HCT116 (cell line): ENCODE results near the gene ATF7. TPM values are rescaled to one million over a fixed set of nuclear protein-coding genes. Genes with fewer than 3 reads are reported as not detected.
A peak's percentile ranks its signal among the peaks of the same experiment; 100 is the strongest.

Source experiments
- ATAC-seq: fragments of 200-7000 bp; cut with Tn5 transposase; 2 replicates; pipeline ENCODE4 v1.9.1; 2020; ENCODE audit warnings: mild to moderate bottlenecking, moderate library complexity
- BruUV-seq: library from RNA; stranded (reverse); fragments of 400-500 nt; replicated peaks from 2 replicates; lab custom pipeline; 2021; lab: Mats Ljungman, UMichigan
- CTCF ChIA-PET: fragments of 300-600 bp; sonication (Branson Sonifier 250); formaldehyde crosslinking; loops from one replicate; lab custom pipeline; 2021; ENCODE audit warnings: antibody characterized with exemption; lab: Charles Lee
- POLR2A ChIA-PET: fragments of 300-600, 350-600 bp; sonication (Branson Sonifier 250); formaldehyde crosslinking; loops from one replicate; lab custom pipeline; 2021; ENCODE audit warnings: antibody characterized with exemption; lab: Charles Lee
- RAD21 ChIA-PET, 2 experiments: fragments of 300-600 bp; sonication (Branson Sonifier 250); formaldehyde crosslinking; loops; one replicate each; lab custom pipeline; 2023; ENCODE audit warnings: low total read pairs in 2 of 2; ENCODE audit not compliant: uncharacterized antibody in 2 of 2, unreplicated experiment in 2 of 2, low non-redundant PET in 1 of 2; lab: Charles Lee
- DNase-seq: peaks from one replicate; pipeline ENCODE4 v3.0.0-alpha.2; 2010; ENCODE audit warnings: low read depth, low spot score
- H2AFZ ChIP-seq: fragments of 200-600 bp; shearing (Covaris generic), sonication (generic); 2 replicates; pipeline ENCODE4 v1.6.1; 2017; ENCODE audit warnings: low read depth, mixed run types, mixed read lengths, antibody characterized with exemption, low read length; ENCODE audit not compliant: poor library complexity, severe bottlenecking
- H3K27ac ChIP-seq: 2 replicates; pipeline ENCODE4 v1.5.1; 2012; ENCODE audit warnings: low read depth, low read length
- H3K27me3 ChIP-seq: fragments of 200-600 bp; sonication (generic); 2 replicates; pipeline ENCODE4 v1.6.1; 2016; ENCODE audit warnings: mixed run types, low read length, mixed read lengths; ENCODE audit not compliant: insufficient read depth
- H3K36me3 ChIP-seq, 2 experiments: fragments of 200-500 bp in 1 of 2; fragments of 200-600 bp in 1 of 2; sonication (Bioruptor generic) in 1 of 2; sonication (generic) in 1 of 2; 2 replicates each; pipeline versions ENCODE4 v1.5.1 to v1.6.1; 2014 to 2016; ENCODE audit warnings: low read length in 2 of 2, inconsistent platforms in 1 of 2, mixed read lengths in 1 of 2, mixed run types in 1 of 2; ENCODE audit not compliant: insufficient read depth in 2 of 2, control insufficient read depth in 1 of 2
- H3K4me1 ChIP-seq, 2 experiments: fragments of 200-600 bp in 1 of 2; sonication (generic) in 1 of 2; 2 replicates each; pipeline versions ENCODE4 v1.5.1 to v1.6.1; 2012 to 2017; ENCODE audit warnings: low read length in 2 of 2, inconsistent platforms in 1 of 2, mild to moderate bottlenecking in 1 of 2, mixed read lengths in 1 of 2, mixed run types in 1 of 2, moderate library complexity in 1 of 2; ENCODE audit not compliant: insufficient read depth in 2 of 2, control insufficient read depth in 1 of 2
- H3K4me2 ChIP-seq: fragments of 200-600 bp; sonication (generic); 2 replicates; pipeline ENCODE4 v1.6.1; 2017; ENCODE audit warnings: mixed run types, low read length, mixed read lengths
- H3K4me3 ChIP-seq, 2 experiments: fragments of 200-600 bp in 1 of 2; sonication (generic) in 1 of 2; replicated peaks in 1 of 2; 2 replicates each; pipeline ENCODE4 v1.5.1; 2011 to 2016; ENCODE audit warnings: low read length in 2 of 2, control low read depth in 1 of 2, low read depth in 1 of 2, mild to moderate bottlenecking in 1 of 2, mixed read lengths in 1 of 2, mixed run types in 1 of 2
- H3K79me2 ChIP-seq: fragments of 200-600 bp; sonication (generic); 2 replicates; pipeline ENCODE4 v1.6.1; 2017; ENCODE audit warnings: mild to moderate bottlenecking, mixed run types, low read length, moderate library complexity, mixed read lengths; ENCODE audit not compliant: insufficient read depth
- H3K9ac ChIP-seq: fragments of 200-600 bp; sonication (generic); 2 replicates; pipeline ENCODE4 v1.6.1; 2016; ENCODE audit warnings: low read length, mixed read lengths
- H3K9me2 ChIP-seq: fragments of 200-600 bp; sonication (generic), shearing (Covaris generic); 2 replicates; pipeline ENCODE4 v1.6.1; 2017; ENCODE audit warnings: mixed run types, mild to moderate bottlenecking, moderate library complexity; ENCODE audit not compliant: insufficient read depth
- H3K9me3 ChIP-seq, 2 experiments: fragments of 200-500 bp in 1 of 2; fragments of 200-600 bp in 1 of 2; sonication (Bioruptor generic) in 1 of 2; sonication (generic) in 1 of 2; 2 replicates each; pipeline ENCODE4 v1.6.1; 2014 to 2017; ENCODE audit warnings: low read length in 2 of 2, mixed read lengths in 2 of 2, inconsistent platforms in 1 of 2, low read depth in 1 of 2, mild to moderate bottlenecking in 1 of 2, mixed run types in 1 of 2, moderate library complexity in 1 of 2; ENCODE audit not compliant: control insufficient read depth in 1 of 2, insufficient read depth in 1 of 2
- H4K20me1 ChIP-seq: fragments of 200-600 bp; sonication (generic), shearing (Covaris generic); 2 replicates; pipeline ENCODE4 v1.6.1; 2017; ENCODE audit warnings: mixed run types, mild to moderate bottlenecking, moderate library complexity; ENCODE audit not compliant: insufficient read depth
- CTCF ChIP-seq, 3 experiments: fragments of 200-600 bp in 1 of 3; sonication (generic) in 1 of 3; IDR thresholded peaks in 2 of 3; conservative IDR thresholded peaks in 1 of 3; 2 replicates each; pipeline ENCODE4 v1.5.1; 2012 to 2017; ENCODE audit warnings: low read depth in 2 of 3, low read length in 2 of 3, antibody characterized with exemption in 1 of 3, borderline replicate concordance in 1 of 3, control low read depth in 1 of 3, mild to moderate bottlenecking in 1 of 3, mixed read lengths in 1 of 3, mixed run types in 1 of 3, moderate library complexity in 1 of 3; ENCODE audit not compliant: insufficient read depth in 1 of 3
- EZH2 ChIP-seq: fragments of 200-600 bp; sonication (generic); IDR thresholded peaks from 2 replicates; pipeline ENCODE4 v1.6.1; 2017; ENCODE audit warnings: antibody characterized with exemption, mixed run types
- POLR2A ChIP-seq: IDR thresholded peaks from 2 replicates; pipeline ENCODE4 v1.7.0; 2011; ENCODE audit warnings: borderline replicate concordance; ENCODE audit not compliant: insufficient read depth, insufficient read length; ENCODE audit errors: extremely low read depth
- RAD21 ChIP-seq: IDR thresholded peaks from 2 replicates; pipeline ENCODE4 v1.6.1; 2012; ENCODE audit warnings: low read depth, mild to moderate bottlenecking
- SIN3A ChIP-seq: IDR thresholded peaks from 2 replicates; pipeline ENCODE4 v1.6.1; 2012; ENCODE audit warnings: low read depth
- SP1 ChIP-seq: IDR thresholded peaks from 2 replicates; pipeline ENCODE4 v1.6.1; 2012; ENCODE audit warnings: low read depth
- SRF ChIP-seq: IDR thresholded peaks from 2 replicates; pipeline ENCODE4 v1.6.1; 2012; ENCODE audit warnings: low read depth
- YY1 ChIP-seq: IDR thresholded peaks from 2 replicates; pipeline ENCODE4 v1.6.1; 2011; ENCODE audit warnings: low read length, low read depth, moderate library complexity, mild to moderate bottlenecking; ENCODE audit not compliant: insufficient replicate concordance; ENCODE audit errors: extremely low read depth
- ZFX ChIP-seq: fragments of 450-650 bp; IDR thresholded peaks from 2 replicates; pipeline ENCODE4 v1.6.1; 2017
- ZNF274 ChIP-seq: fragments of 200-500 bp; sonication (Bioruptor generic); IDR thresholded peaks from 2 replicates; pipeline ENCODE4 v1.6.1; 2014; ENCODE audit warnings: mild to moderate bottlenecking, low read depth, low read length, inconsistent platforms
- intact Hi-C: fragments of 100-400 bp; cut with micrococcal nuclease; formaldehyde crosslinking; loops from 2 replicates; pipeline ENCODE4 v1.10.0; 2022
- total RNA-seq: library from RNA; stranded (reverse); gene quantifications from one replicate; pipeline ENCODE4 v1.2.1, GENCODE V29; 2021; ENCODE audit not compliant: unreplicated experiment
- TF ChIP-seq, protein P1 (sequence below): IDR thresholded peaks from 2 replicates; pipeline ENCODE4 v1.6.1; 2012

ATF7 gene
- total RNA-seq, 1 experiment from 2014 or later = 24.0 TPM

DNA sequence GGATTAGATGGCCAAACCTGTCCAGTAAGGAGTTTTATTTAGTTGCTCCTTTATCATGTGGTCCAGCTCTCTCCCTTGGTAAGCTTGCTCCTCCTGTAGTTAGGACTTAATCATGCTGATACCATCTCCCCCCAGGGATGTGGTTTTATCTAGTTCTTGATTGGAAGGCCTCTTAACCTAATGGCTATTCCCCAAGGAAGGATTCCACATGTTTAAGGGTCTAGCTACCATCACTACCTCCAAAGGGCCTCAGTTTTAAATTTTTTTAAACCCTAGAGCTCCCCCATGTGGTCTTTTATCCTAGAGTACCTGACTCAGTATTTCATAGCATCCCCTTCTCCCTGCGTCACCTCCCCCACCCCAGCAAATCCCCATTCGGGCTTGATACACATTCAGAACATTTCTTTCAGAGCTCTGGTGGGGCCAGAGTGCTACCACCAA, 149.4 kb downstream of the ATF7 start:
- Histone ChIP-seq H3K4me2 (no peak overlapping the region), H3K9me3 (no peaks in the 10 kb centered on the region), H3K79me2 (peaks cover 87% of the 10 kb centered on the region), H3K36me3 (peaks cover 82 to 90% of the 10 kb centered on the region in 2 experiments), H3K27ac (0 out of 2 replicates have a peak overlapping the region, but pooled peaks have one; percentile 5), H4K20me1 (peaks cover 66% of the 10 kb centered on the region), H3K4me3 (no peak overlapping the region), H3K9me2 (no peaks in the 10 kb centered on the region), H2AFZ (no peak overlapping the region), H3K27me3 (no peaks in the 10 kb centered on the region), H3K9ac (no peak overlapping the region), H3K4me1 (peaks cover 0 to 32% of the 10 kb centered on the region in 2 experiments; a peak in 2 of 4 replicates)
- intact Hi-C loops = no loop called here
- 0 out of 2 replicates have a peak, but pooled peaks have one; percentile 28 for TF ChIP-seq RAD21
- no peak for TF ChIP-seq ZNF274
- TF ChIP-seq CTCF (IDR thresholded peaks at IDR 0.05 in 2 of 3, conservative IDR thresholded peaks at IDR 0.05 in 1 of 3; ENCODE audit: borderline replicate concordance in 1 of 3, insufficient read depth in 1 of 3, low read depth in 2 of 3, low read length in 2 of 3) = peak; percentile 25 to 53 (median 39); a peak in 5 of 6 replicates
- POLR2A ChIA-PET = interaction anchor here (0.6 to 1.1 kb wide), 3 partner anchors 12 to 124 kb away, joined by 3 to 4 read pairs (median 4); partner anchors contain the start of gene TARBP2
- CTCF ChIA-PET = interaction anchor here (0.8 to 2.6 kb wide), 8 partner anchors 18 to 155 kb away, joined by 3 to 19 read pairs (median 4); partner anchors contain the start of genes AAAS and TARBP2
- RAD21 ChIA-PET = interaction anchor here in 1 of 2 experiments (0.6 to 1.3 kb wide), 2 partner anchors 32 to 46 kb away, joined by 4 to 5 read pairs; no protein-coding TSS in a partner anchor
- BruUV-seq = no TSS peak
- DNase-seq (no peak), ATAC-seq (peak; percentile 67)

- Histone ChIP-seq H3K9ac (no peak overlapping the region), H2AFZ (no peak overlapping the region), H3K79me2 (peaks cover 98% of the 10 kb centered on the region), H3K4me2 (no peak overlapping the region), H3K4me3 (no peak overlapping the region), H3K9me3 (no peaks in the 10 kb centered on the region), H3K9me2 (no peaks in the 10 kb centered on the region), H3K4me1 (peaks cover 0 to 15% of the 10 kb centered on the region in 2 experiments; a peak in 2 of 4 replicates), H4K20me1 (peaks cover 66% of the 10 kb centered on the region), H3K27me3 (no peaks in the 10 kb centered on the region), H3K36me3 (peaks cover 83 to 88% of the 10 kb centered on the region in 2 experiments), H3K27ac (no peak overlapping the region)
- POLR2A ChIA-PET = interaction anchor here (0.6 to 1.1 kb wide), 6 partner anchors 24 to 211 kb away, joined by 3 to 5 read pairs (median 3); partner anchors contain the start of gene TARBP2
- DNase-seq (no peak), ATAC-seq (no peak)
- no TSS peak for BruUV-seq
- CTCF ChIA-PET = interaction anchor here (1.2 to 2.6 kb wide), 3 partner anchors 14 to 122 kb away, joined by 3 to 19 read pairs (median 6); no protein-coding TSS in a partner anchor
- intact Hi-C loops = no loop called here
- RAD21 ChIA-PET = no interaction called here
- TF ChIP-seq EZH2 (no peak), ZFX (no peak), RAD21 (no peak), YY1 (no peak), CTCF (IDR thresholded peaks at IDR 0.05 in 2 of 3, conservative IDR thresholded peaks at IDR 0.05 in 1 of 3; ENCODE audit: borderline replicate concordance in 1 of 3, insufficient read depth in 1 of 3, low read depth in 2 of 3, low read length in 2 of 3) (no peak), SP1 (no peak), POLR2A (no peak), SRF (no peak), SIN3A (no peak)
- TF ChIP-seq, protein P1, sequence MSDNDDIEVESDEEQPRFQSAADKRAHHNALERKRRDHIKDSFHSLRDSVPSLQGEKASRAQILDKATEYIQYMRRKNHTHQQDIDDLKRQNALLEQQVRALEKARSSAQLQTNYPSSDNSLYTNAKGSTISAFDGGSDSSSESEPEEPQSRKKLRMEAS = no peak
Measured at GRCh38 chr12:53474819-53475218, 151.4 kb downstream of the ATF7 start.
